ENCODE data around the gene ATOH8. TPM values are rescaled to one million over a fixed set of nuclear protein-coding genes. Genes with fewer than 3 reads are reported as not detected.
A peak's percentile ranks its signal among the peaks of the same experiment; 100 is the strongest.

The ATOH8 gene
- total RNA-seq, 1 donor from 2014 or later = 0.79 TPM

GRCh38 chr2:85819811-85820510 lies 66.2 kb downstream of the ATOH8 start:
- Histone ChIP-seq H3K36me3 (ENCODE audit: control insufficient read depth, insufficient read depth, low read length) (no peaks in the 10 kb centered on the region), H3K4me3 (ENCODE audit: low read depth, low read length) (no peak overlapping the region), H3K27me3 (ENCODE audit: control insufficient read depth, insufficient read depth, low read length) (peaks cover 3% of the 10 kb centered on the region)
- TF ChIP-seq, protein P1, sequence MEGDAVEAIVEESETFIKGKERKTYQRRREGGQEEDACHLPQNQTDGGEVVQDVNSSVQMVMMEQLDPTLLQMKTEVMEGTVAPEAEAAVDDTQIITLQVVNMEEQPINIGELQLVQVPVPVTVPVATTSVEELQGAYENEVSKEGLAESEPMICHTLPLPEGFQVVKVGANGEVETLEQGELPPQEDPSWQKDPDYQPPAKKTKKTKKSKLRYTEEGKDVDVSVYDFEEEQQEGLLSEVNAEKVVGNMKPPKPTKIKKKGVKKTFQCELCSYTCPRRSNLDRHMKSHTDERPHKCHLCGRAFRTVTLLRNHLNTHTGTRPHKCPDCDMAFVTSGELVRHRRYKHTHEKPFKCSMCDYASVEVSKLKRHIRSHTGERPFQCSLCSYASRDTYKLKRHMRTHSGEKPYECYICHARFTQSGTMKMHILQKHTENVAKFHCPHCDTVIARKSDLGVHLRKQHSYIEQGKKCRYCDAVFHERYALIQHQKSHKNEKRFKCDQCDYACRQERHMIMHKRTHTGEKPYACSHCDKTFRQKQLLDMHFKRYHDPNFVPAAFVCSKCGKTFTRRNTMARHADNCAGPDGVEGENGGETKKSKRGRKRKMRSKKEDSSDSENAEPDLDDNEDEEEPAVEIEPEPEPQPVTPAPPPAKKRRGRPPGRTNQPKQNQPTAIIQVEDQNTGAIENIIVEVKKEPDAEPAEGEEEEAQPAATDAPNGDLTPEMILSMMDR (IDR thresholded peaks at IDR 0.05; ENCODE audit: insufficient read depth, low read length, severe bottlenecking) = no peak
- DNase-seq (ENCODE audit: low read depth) (no peak), FAIRE-seq (no peak)

GRCh38 chr2:85822766-85823165 lies 69.0 kb downstream of the ATOH8 start:
- TF ChIP-seq, protein P1 (IDR thresholded peaks at IDR 0.05; ENCODE audit: insufficient read depth, low read length, severe bottlenecking) = no peak
- FAIRE-seq = no peak
- no peaks in the 10 kb centered on the region for H3K36me3 ChIP-seq (ENCODE audit: control insufficient read depth, insufficient read depth, low read length)

DNA sequence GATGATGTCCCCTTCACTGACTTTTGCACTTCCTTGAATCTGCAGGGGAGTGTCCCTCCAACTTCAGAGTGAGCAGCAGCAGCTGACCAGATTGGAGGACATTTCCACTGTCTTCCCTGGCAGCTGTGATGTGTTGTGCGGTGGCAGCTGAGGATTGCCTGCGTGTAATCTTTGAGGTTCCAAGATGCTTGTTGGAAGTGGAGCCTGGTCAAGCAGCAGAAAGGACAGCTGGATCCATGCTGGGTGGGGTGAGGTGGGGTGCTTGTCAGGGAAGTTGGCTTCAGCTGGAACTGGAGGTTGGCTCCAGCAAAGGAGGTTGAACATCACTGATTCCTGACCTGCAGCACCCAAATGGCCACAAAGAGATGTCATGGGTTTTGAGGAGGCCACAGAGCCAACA lies 70.2 kb downstream of the ATOH8 start:
- Histone ChIP-seq H3K27me3 (ENCODE audit: control insufficient read depth, insufficient read depth, low read length) (peaks cover 3% of the 10 kb centered on the region), H3K4me3 (ENCODE audit: low read depth, low read length) (no peak overlapping the region), H3K36me3 (ENCODE audit: control insufficient read depth, insufficient read depth, low read length) (no peaks in the 10 kb centered on the region)
- FAIRE-seq (no peak), DNase-seq (ENCODE audit: low read depth) (no peak)
- TF ChIP-seq, protein P1 (IDR thresholded peaks at IDR 0.05; ENCODE audit: insufficient read depth, low read length, severe bottlenecking) = no peak

More at GRCh38 chr2:85822766-85823165, 69.0 kb downstream of the ATOH8 start:
- no peak for DNase-seq (ENCODE audit: low read depth)
- Histone ChIP-seq H3K27me3 (ENCODE audit: control insufficient read depth, insufficient read depth, low read length) (peaks cover 3% of the 10 kb centered on the region), H3K4me3 (ENCODE audit: low read depth, low read length) (no peak overlapping the region)

DNA sequence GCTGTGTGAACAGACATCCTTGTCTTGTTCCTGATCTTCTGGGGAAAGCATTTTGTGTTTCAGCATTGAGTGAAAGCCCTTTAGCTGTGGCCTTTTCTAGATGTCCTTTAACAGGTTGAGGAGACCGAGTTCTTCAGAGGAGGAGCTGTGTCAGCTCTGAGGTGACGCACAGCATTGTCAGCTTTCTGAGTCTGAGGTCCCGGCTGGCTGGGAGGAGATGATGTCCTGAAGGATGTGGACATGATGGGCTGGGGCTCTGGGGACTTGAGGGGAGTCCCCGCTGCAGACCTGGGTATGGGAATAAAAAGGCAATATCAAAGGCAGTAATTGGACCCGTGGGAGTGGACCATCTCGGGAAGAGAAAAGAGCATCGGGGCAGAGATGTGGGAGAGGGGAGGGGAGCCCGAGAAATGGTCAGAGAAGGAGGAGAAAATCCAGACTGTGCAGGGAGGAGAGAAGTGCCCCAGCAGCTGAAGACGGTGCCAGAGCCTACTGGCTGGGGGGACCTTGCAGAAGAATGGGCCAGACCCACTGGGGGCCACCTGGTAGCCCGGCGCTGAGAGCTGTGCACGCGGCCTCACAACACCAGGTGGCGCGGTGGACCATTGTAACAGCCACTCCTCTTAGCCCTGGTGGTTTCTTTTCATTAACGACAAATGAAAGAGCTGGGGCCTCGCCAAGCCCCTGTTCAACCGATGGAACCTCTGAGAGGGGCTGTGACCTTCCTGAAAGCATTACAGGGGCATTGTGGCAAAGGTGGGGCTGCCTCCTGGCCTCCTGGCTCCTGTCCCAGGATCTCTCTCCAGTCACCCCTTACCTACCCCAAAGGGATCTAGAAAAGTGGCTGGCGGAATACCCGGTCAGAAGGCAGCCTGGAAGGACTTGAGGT lies 73.4 kb downstream of the ATOH8 start:
- FAIRE-seq (no peak), DNase-seq (ENCODE audit: low read depth) (peak; percentile 28)
- H3K4me3 ChIP-seq (ENCODE audit: low read depth, low read length) = no peak overlapping the region
- TF ChIP-seq, protein P1 (IDR thresholded peaks at IDR 0.05; ENCODE audit: insufficient read depth, low read length, severe bottlenecking) = peak; percentile 93
- no peaks in the 10 kb centered on the region for H3K36me3 ChIP-seq (ENCODE audit: control insufficient read depth, insufficient read depth, low read length)
- no peaks in the 10 kb centered on the region for H3K27me3 ChIP-seq (ENCODE audit: control insufficient read depth, insufficient read depth, low read length)

DNA sequence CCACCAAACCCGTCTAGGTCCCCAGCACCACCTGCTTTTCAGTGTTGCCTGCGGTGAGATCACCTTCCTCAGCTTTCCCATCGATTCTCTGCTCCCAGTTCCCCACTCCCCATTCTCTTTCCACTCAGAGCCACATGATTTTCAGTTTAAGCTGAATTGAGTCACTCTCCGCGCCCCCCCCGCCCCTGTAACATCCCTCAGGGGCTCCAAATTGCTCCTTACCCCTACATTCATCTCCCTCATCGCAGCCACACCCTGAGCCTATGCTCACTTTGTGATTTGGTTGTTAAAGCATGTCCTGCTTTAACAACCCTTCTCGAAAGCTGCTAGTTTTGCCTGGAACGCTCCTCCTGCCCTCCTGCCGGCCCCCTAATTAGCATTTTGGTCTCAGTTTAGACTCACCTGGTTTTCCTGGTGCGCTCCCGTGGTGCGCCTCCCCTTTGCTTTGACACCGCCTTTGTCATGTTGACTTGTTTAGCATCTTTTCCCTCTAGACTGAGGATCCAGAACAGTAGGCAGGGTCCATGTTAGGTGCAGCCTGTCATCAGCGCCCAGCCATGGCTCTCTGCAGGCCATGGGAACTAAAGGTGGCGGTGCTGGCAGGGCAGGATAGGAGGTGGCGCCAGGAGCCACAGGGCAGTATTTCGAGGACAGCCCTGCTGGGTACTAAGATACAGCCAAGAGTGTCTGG lies 74.2 kb downstream of the ATOH8 start:
- H3K27me3 ChIP-seq (ENCODE audit: control insufficient read depth, insufficient read depth, low read length) = no peaks in the 10 kb centered on the region
- TF ChIP-seq, protein P1 (IDR thresholded peaks at IDR 0.05; ENCODE audit: insufficient read depth, low read length, severe bottlenecking) = no peak
- no peak for FAIRE-seq
- H3K4me3 ChIP-seq (ENCODE audit: low read depth, low read length) = no peak overlapping the region
- no peaks in the 10 kb centered on the region for H3K36me3 ChIP-seq (ENCODE audit: control insufficient read depth, insufficient read depth, low read length)
- no peak for DNase-seq (ENCODE audit: low read depth)
